C4-2B (cell line): Measurements from ENCODE around the gene PPP2R5C.

Experiments
- H3K27ac ChIP-seq: fragments of 450-650 bp; 2 replicates; pipeline ENCODE4 v1.5.1; 2017
- CTCF ChIP-seq: fragments of 450-650 bp; conservative IDR thresholded peaks from 2 replicates; pipeline ENCODE4 v1.5.1; 2017; ENCODE audit warnings: mild to moderate bottlenecking
- ZFX ChIP-seq: fragments of 450-650 bp; IDR thresholded peaks from 2 replicates; pipeline ENCODE4 v1.6.1; 2017

PPP2R5C gene

GRCh38 chr14:101840649-101841369, 79.3 kb downstream of the PPP2R5C start:
- H3K27ac ChIP-seq: no peak overlapping the region
- TF ChIP-seq CTCF (no peak), ZFX (no peak)

GRCh38 chr14:101843038-101843437, 81.5 kb downstream of the PPP2R5C start:
- TF ChIP-seq ZFX (no peak), CTCF (no peak)
- no peak overlapping the region for H3K27ac ChIP-seq

DNA sequence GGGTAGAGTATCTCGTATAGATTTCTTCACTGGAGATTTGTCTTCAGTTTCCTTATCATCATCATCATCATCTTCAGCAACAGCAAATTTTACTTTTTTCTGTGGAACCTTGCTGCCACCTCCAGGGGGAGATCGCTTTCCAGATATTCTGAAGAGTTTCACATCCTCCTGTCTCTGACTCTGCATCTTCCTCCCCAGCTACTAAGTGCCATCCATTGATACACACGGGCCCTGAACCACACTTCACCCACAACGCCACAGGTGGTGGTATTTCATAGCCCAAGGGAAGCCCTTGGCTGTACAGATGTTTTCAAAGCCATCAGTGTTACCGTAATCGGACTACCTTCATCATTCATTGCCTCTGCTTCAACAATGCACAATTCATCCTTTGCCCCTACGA, 82.2 kb downstream of the PPP2R5C start:
- H3K27ac ChIP-seq: no peak overlapping the region
- TF ChIP-seq ZFX (no peak), CTCF (no peak)

DNA sequence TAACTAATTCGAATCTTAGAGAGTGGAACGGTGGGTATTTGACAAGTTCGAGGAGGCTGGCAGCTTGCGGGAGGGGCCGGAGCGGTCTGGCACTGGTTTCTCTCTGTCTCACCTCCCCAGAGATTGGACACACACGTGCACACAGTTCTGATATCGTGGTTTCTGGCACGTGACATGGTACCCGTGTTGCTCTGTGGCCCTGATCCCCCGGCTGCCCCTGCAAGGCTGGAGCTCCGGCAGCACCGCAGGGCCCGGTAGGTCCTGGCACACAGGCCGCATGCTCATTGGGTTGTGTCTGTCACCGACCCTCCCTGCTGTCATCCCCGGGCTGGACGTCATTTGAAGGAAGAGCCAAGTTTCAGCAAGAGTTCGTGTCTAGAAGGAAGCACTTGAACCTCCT, 82.7 kb downstream of the PPP2R5C start:
- TF ChIP-seq CTCF (no peak), ZFX (no peak)
- no peak overlapping the region for H3K27ac ChIP-seq

DNA sequence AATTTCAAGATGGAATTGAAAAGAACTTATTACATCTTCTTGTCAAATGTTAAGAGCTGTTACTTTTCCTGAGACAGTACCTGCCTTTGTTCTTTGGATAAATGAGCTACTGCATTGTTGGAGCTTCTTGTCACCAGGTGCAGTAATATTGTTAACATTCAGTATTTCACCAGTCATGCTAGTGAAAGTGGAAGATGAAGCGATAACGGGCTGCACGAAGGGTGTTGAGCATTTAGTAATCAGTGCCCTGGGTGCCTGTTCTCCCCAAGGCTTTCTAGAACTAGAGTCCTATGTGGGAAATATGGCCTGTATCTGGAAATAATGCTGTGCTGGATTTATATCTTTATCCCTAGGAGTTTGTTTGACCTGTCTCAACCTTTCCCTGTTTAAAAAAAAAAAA, 83.2 kb downstream of the PPP2R5C start:
- TF ChIP-seq ZFX (no peak), CTCF (no peak)
- no peak overlapping the region for H3K27ac ChIP-seq

- H3K27ac ChIP-seq: no peak overlapping the region
Measured at GRCh38 chr14:101845496-101845895, 84.0 kb downstream of the PPP2R5C start.

DNA sequence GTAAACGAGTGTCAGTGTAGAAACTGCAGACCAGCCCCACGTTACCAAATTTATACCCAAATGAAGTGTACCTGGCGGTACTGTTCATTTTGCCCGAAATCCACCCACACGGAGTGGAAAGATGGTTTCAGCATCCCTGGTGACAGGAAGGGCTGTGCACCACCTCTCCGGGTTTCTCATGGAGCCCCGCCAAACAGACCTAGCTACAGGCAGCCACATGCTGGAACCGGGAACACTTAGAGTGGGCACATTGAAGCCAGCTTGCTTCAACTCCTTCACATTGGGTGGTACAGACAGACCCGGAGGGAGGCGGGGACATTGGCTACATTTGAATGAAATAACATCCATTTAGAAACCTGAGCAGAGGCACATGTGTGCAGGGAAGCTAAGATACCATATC, 84.4 kb downstream of the PPP2R5C start:
- H3K27ac ChIP-seq: no peak overlapping the region
- TF ChIP-seq ZFX (no peak), CTCF (no peak)

More at GRCh38 chr14:101845496-101845895, 84.0 kb downstream of the PPP2R5C start:
- no peak for TF ChIP-seq ZFX
- TF ChIP-seq CTCF: no peak
